Adrenal gland (tissue), 12 donors: Measurements from ENCODE around the gene CDK5R1. TPM values are rescaled to one million over a fixed set of nuclear protein-coding genes. Genes with fewer than 3 reads are reported as not detected.

Experiments used
- DNase-seq, 7 donors: peaks; one replicate each; pipeline ENCODE4 v3.0.0-alpha.2; 2019 to 2020
- H3K27ac ChIP-seq, 5 donors: fragments of 200-600 bp; sonication (generic) in 4 of 5; 1 replicate in 3 of 5; 2 replicates in 2 of 5; pipeline versions ENCODE4 v1.5.1 to v1.8.0; 2016 to 2020; ENCODE audit warnings: mild to moderate bottlenecking in 1 of 5
- H3K27me3 ChIP-seq: fragments of 200-600 bp; 2 replicates; pipeline ENCODE4 v1.8.0; 2021
- H3K36me3 ChIP-seq, 2 donors: fragments of 200-600 bp; replicated peaks in 1 of 2; 1 replicate in 1 of 2; 2 replicates in 1 of 2; pipeline versions ENCODE4 v1.5.1 to v1.8.0; 2018 to 2022
- H3K4me1 ChIP-seq, 2 donors: fragments of 200-600 bp; replicated peaks in 1 of 2; 1 replicate in 1 of 2; 2 replicates in 1 of 2; pipeline versions ENCODE4 v1.5.1 to v1.8.0; 2018 to 2021
- H3K4me3 ChIP-seq, 4 donors: fragments of 200-600 bp; sonication (generic) in 3 of 4; one replicate each; pipeline ENCODE4 v1.5.1; 2016 to 2018
- H3K9me3 ChIP-seq, 3 donors: fragments of 200-600 bp; sonication (generic) in 1 of 3; replicated peaks in 1 of 3; 1 replicate in 2 of 3; 2 replicates in 1 of 3; pipeline versions ENCODE4 v1.5.1 to v1.8.0; 2016 to 2021
- POLR2A ChIP-seq, 2 donors: fragments of 450-650 bp; IDR thresholded peaks; one replicate each; pipeline ENCODE4 v1.6.1; 2017; ENCODE audit warnings: antibody characterized with exemption in 2 of 2, mild to moderate bottlenecking in 2 of 2, moderate library complexity in 1 of 2
- WGBS, 4 donors: extraction: QIAGEN DNeasy Blood & Tissue Kit in 2 of 4; methylation state at CpG; one replicate each; pipeline versions ENCODE4 v1.1.5 to v1.1.7; 2013 to 2017; 5-methylcytosine and 5-hydroxymethylcytosine counted together
- intact Hi-C, 2 donors: fragments of 100-400 bp; cut with DNase I; formaldehyde crosslinking; loops; one replicate each; pipeline versions ENCODE4 v1.14.1 to v1.15.0; 2022 to 2023
- polyA plus RNA-seq, 3 donors: library from polyadenylated mRNA; stranded (reverse); fragments of 200-250 nt in 2 of 3; fragments of 350-450 nt in 1 of 3; fragmentation: Illumina TruSeq in 1 of 3; extraction: RNeasy Lipid Tissue Mini Kit (QIAGEN cat#74804) in 1 of 3; gene quantifications; one replicate each; pipeline ENCODE4 v1.2.3, GENCODE V29; 2013 to 2014
- total RNA-seq, 9 donors: library from RNA; depleted of rRNA in 4 of 9; stranded (reverse); fragments of >200 nt in 4 of 9; fragments of 120-200 nt in 1 of 9; fragmentation: NEBNext Ultra II Directional in 1 of 9; extraction: Animal tissue kit (Norgen Biotek cat#: 25700) in 1 of 9; gene quantifications; one replicate each; pipeline versions ENCODE4 v1.1.0 to v1.2.4, GENCODE V29; 2013 to 2023
- TF ChIP-seq, protein P1 (sequence below), 6 experiments: fragments of 450-650 bp in 4 of 6; fragments of 200-600 bp in 2 of 6; sonication (generic) in 1 of 6; IDR thresholded peaks; 1 replicate in 5 of 6; 2 replicates in 1 of 6; pipeline versions ENCODE4 v1.5.1 to v1.8.0; 2016 to 2021; ENCODE audit warnings: antibody characterized with exemption in 6 of 6, mild to moderate bottlenecking in 2 of 6, moderate library complexity in 1 of 6
- donor health status: healthy with polysubstance abuse.
- donor health status: Bipolar disorder and iron deficiency.
- donor health status: DM: yes; HTN: yes; CAD: no.
- donor health status: DM: no; HTN: no; CAD: no.
- donor health status: DM: no; HTN: no; CAD: no.
- donor health status: DM: yes; HTN: yes; CAD: no.

CDK5R1 gene
- total and polyA plus RNA-seq, 12 donors = 0.98 to 4.5 (median 2.7) TPM

DNA sequence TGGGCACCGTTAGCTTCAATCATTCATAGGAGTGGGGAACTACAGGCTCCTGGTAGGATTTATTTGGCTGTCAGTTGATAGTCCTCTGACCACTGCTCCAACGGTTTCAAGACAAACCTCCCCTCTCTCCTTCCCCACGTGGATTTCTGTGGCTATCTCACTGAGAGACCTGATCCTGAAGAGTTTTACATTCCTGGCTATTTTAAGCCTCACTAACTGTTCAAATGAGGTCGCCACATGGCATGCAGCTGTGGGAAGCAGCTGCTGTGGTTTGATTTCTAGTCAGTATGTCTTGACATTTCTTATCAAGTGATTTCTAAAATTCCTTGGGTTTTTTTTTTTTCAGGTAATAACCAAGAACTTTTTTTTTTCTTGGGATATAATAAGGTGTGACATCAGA lies 38.3 kb downstream of the CDK5R1 start:
- no peak for DNase-seq
- Histone ChIP-seq H3K27ac (no peak overlapping the region), H3K36me3 (no peaks in the 10 kb centered on the region), H3K4me1 (peaks cover 1 to 5% of the 10 kb centered on the region in 2 donors), H3K9me3 (no peaks in the 10 kb centered on the region), H3K4me3 (no peak overlapping the region), H3K27me3 (no peaks in the 10 kb centered on the region)
- intact Hi-C loops = no loop called here
- TF ChIP-seq, protein P1, sequence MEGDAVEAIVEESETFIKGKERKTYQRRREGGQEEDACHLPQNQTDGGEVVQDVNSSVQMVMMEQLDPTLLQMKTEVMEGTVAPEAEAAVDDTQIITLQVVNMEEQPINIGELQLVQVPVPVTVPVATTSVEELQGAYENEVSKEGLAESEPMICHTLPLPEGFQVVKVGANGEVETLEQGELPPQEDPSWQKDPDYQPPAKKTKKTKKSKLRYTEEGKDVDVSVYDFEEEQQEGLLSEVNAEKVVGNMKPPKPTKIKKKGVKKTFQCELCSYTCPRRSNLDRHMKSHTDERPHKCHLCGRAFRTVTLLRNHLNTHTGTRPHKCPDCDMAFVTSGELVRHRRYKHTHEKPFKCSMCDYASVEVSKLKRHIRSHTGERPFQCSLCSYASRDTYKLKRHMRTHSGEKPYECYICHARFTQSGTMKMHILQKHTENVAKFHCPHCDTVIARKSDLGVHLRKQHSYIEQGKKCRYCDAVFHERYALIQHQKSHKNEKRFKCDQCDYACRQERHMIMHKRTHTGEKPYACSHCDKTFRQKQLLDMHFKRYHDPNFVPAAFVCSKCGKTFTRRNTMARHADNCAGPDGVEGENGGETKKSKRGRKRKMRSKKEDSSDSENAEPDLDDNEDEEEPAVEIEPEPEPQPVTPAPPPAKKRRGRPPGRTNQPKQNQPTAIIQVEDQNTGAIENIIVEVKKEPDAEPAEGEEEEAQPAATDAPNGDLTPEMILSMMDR (IDR thresholded peaks at IDR 0.05) = no peak
- no peak for TF ChIP-seq POLR2A (IDR thresholded peaks at IDR 0.05)
- 44 to 54% (median 53%) methylated on average over 4 of the region's 4 CpGs for WGBS, 4 donors

GRCh38 chr17:32527146-32527545 lies 40.4 kb downstream of the CDK5R1 start:
- TF ChIP-seq POLR2A (IDR thresholded peaks at IDR 0.05) = no peak
- TF ChIP-seq, protein P1 (IDR thresholded peaks at IDR 0.05) = no peak
- intact Hi-C loops = no loop called here
- Histone ChIP-seq H3K27me3 (no peaks in the 10 kb centered on the region), H3K9me3 (no peaks in the 10 kb centered on the region), H3K4me1 (no peaks in the 10 kb centered on the region), H3K4me3 (no peak overlapping the region), H3K36me3 (no peaks in the 10 kb centered on the region), H3K27ac (no peak overlapping the region)
- DNase-seq = no peak
- 87 to 98% (median 95%) methylated on average over 3 to 4 of the region's 4 CpGs for WGBS, 4 donors

- Histone ChIP-seq H3K4me1 (no peaks in the 10 kb centered on the region), H3K36me3 (no peaks in the 10 kb centered on the region), H3K4me3 (no peak overlapping the region), H3K27me3 (no peaks in the 10 kb centered on the region), H3K27ac (no peak overlapping the region), H3K9me3 (no peaks in the 10 kb centered on the region)
- DNase-seq = no peak
- intact Hi-C loops = no loop called here
- TF ChIP-seq, protein P1 (IDR thresholded peaks at IDR 0.05) = no peak
- no peak for TF ChIP-seq POLR2A (IDR thresholded peaks at IDR 0.05)
- WGBS, 4 donors = 84 to 96% (median 92%) methylated on average over 7 of the region's 7 CpGs
Measured at GRCh38 chr17:32528825-32529224, 42.0 kb downstream of the CDK5R1 start.

DNA sequence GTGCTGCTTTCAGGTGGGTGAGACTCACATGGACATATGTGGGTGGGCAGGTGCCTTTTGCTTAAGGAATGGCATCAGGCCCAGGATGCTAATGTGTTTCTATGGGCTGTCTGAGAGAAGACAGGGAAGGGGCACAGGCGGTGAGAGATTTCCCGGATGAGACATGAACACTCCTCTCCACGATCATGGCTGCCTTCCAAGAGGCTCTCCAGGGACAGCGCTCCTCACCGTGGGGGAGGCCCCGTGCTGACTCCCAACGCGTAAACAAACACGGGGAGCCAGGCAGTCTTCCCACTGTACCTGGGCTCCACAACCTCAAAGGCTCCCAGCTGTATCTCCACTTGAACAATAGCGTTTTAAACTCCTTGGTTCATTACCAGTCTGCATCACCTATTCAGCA lies 42.8 kb downstream of the CDK5R1 start:
- Histone ChIP-seq H3K36me3 (no peaks in the 10 kb centered on the region), H3K4me3 (no peak overlapping the region), H3K27ac (no peak overlapping the region), H3K4me1 (no peaks in the 10 kb centered on the region), H3K9me3 (no peaks in the 10 kb centered on the region), H3K27me3 (no peaks in the 10 kb centered on the region)
- intact Hi-C loops = no loop called here
- 71 to 78% (median 73%) methylated on average over 10 of the region's 10 CpGs for WGBS, 4 donors
- TF ChIP-seq, protein P1 (IDR thresholded peaks at IDR 0.05) = no peak
- no peak for TF ChIP-seq POLR2A (IDR thresholded peaks at IDR 0.05)
- DNase-seq = no peak
